ENCODE measurements around the gene CACUL1.
"Not testable (repeated sequence)": the region's sequence is repeated elsewhere in the genome, so short reads cannot be mapped to it uniquely, and the experiment has no call there.

CACUL1 gene

GRCh38 chr10:118671221-118671620 is 83.5 kb downstream of the CACUL1 start:
- H3K27ac ChIP-seq (ENCODE audit: insufficient read depth, low read length, poor library complexity, severe bottlenecking); H3K36me3 ChIP-seq (ENCODE audit: control insufficient read depth, insufficient read depth, low read length); DNase-seq; H3K4me3 ChIP-seq (ENCODE audit: insufficient read depth, low read depth, low read length, poor library complexity, severe bottlenecking); H3K9me3 ChIP-seq (ENCODE audit: control insufficient read depth, low read length); H3K27me3 ChIP-seq (replicated peaks; ENCODE audit: control insufficient read depth, insufficient read depth, low read length, poor library complexity, severe bottlenecking); H3K4me1 ChIP-seq (ENCODE audit: control insufficient read depth, insufficient read depth, low read length, poor library complexity, severe bottlenecking): not testable (repeated sequence)

DNA sequence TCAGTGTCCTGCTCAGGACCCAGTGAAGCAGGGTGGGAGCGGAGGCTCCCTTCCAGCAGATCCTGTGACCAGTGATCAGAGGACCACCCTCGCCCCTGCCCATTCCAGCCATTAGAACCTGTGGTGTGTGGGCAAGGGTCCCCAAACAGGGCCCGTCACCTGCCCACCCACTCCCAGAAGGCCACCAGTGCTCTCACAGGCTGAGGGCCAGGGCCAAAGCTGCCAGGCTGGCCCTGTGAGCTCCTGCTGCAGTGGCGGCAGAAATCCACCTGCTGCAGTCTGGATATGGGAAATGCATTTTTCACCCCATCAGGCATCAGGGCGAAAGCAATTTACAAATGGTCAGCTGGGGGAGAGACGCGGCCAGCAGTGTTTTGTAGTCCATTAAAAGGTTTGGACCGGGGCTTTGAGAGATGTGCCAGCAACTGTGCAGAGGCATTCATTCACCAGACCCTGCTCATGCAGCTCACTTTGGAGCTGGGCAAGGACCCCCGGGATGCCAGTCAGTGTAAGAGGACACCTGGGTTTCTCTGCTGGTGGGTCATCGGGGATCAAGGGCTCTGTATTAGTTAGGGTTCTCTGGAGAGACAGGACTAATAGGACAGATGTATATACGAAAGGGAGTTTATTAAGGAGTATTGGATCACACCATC is 84.2 kb downstream of the CACUL1 start:
- Histone ChIP-seq H3K36me3 (ENCODE audit: control insufficient read depth, insufficient read depth, low read length) (no peaks in the 10 kb centered on the region), H3K4me1 (ENCODE audit: control insufficient read depth, insufficient read depth, low read length, poor library complexity, severe bottlenecking) (no peaks in the 10 kb centered on the region), H3K4me3 (ENCODE audit: insufficient read depth, low read depth, low read length, poor library complexity, severe bottlenecking) (no peak overlapping the region), H3K27ac (ENCODE audit: insufficient read depth, low read length, poor library complexity, severe bottlenecking) (no peak overlapping the region), H3K9me3 (ENCODE audit: control insufficient read depth, low read length) (no peaks in the 10 kb centered on the region), H3K27me3 (replicated peaks; ENCODE audit: control insufficient read depth, insufficient read depth, low read length, poor library complexity, severe bottlenecking) (no peaks in the 10 kb centered on the region)
- DNase-seq, result no peak

- DNase-seq, result no peak
Measured at GRCh38 chr10:118669835-118670234, 84.9 kb downstream of the CACUL1 start.

DNA sequence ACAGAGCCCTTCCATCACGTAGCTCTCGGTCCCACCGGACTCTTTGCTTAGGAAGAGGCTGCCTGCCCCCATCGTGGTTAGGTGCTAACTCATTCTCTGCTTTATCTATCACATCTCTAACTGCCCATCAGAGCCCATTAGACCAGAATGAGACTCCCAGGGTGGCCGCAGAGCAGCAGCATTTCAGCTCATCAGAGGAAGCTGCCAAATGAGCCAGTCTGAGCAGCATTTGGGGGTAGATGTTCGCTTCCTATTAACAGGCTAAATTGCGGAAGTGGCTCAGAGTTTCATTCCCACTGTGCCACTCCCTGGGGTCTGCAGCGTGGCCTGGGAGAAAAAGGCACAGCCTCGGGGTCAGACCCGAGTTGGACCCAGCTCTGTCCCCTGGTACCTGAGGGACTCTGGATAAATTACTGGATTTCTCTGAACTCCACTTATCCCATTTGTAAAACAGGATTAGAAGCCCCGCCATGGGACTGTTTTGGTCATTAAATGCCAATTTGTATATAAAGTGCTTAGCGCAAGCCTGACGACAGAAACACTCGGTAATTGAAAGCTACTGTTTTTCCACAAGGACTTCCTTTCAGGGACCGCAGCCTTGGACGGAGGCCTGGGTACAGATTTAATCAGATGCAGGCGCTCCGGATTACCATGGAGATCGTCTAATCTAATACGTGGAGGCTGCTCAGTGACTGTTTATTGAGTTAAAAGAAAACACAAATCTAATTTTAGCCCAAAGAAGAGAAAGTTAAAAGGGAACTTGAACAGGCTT is 85.6 kb downstream of the CACUL1 start:
- H3K4me1 ChIP-seq (ENCODE audit: control insufficient read depth, insufficient read depth, low read length, poor library complexity, severe bottlenecking), result no peaks in the 10 kb centered on the region
- H3K27me3 ChIP-seq (replicated peaks; ENCODE audit: control insufficient read depth, insufficient read depth, low read length, poor library complexity, severe bottlenecking), result no peaks in the 10 kb centered on the region
- H3K36me3 ChIP-seq (ENCODE audit: control insufficient read depth, insufficient read depth, low read length), result no peaks in the 10 kb centered on the region
- H3K9me3 ChIP-seq (ENCODE audit: control insufficient read depth, low read length), result no peaks in the 10 kb centered on the region
- H3K4me3 ChIP-seq (ENCODE audit: insufficient read depth, low read depth, low read length, poor library complexity, severe bottlenecking), result no peak overlapping the region
- no peak overlapping the region for H3K27ac ChIP-seq (ENCODE audit: insufficient read depth, low read length, poor library complexity, severe bottlenecking)
- DNase-seq, result no peak

More at GRCh38 chr10:118669835-118670234, 84.9 kb downstream of the CACUL1 start:
- no peaks in the 10 kb centered on the region for H3K9me3 ChIP-seq (ENCODE audit: control insufficient read depth, low read length)
- no peaks in the 10 kb centered on the region for H3K4me1 ChIP-seq (ENCODE audit: control insufficient read depth, insufficient read depth, low read length, poor library complexity, severe bottlenecking)
- no peaks in the 10 kb centered on the region for H3K27me3 ChIP-seq (replicated peaks; ENCODE audit: control insufficient read depth, insufficient read depth, low read length, poor library complexity, severe bottlenecking)
- no peaks in the 10 kb centered on the region for H3K36me3 ChIP-seq (ENCODE audit: control insufficient read depth, insufficient read depth, low read length)
- H3K4me3 ChIP-seq (ENCODE audit: insufficient read depth, low read depth, low read length, poor library complexity, severe bottlenecking), result no peak overlapping the region
- H3K27ac ChIP-seq (ENCODE audit: insufficient read depth, low read length, poor library complexity, severe bottlenecking), result no peak overlapping the region

DNA sequence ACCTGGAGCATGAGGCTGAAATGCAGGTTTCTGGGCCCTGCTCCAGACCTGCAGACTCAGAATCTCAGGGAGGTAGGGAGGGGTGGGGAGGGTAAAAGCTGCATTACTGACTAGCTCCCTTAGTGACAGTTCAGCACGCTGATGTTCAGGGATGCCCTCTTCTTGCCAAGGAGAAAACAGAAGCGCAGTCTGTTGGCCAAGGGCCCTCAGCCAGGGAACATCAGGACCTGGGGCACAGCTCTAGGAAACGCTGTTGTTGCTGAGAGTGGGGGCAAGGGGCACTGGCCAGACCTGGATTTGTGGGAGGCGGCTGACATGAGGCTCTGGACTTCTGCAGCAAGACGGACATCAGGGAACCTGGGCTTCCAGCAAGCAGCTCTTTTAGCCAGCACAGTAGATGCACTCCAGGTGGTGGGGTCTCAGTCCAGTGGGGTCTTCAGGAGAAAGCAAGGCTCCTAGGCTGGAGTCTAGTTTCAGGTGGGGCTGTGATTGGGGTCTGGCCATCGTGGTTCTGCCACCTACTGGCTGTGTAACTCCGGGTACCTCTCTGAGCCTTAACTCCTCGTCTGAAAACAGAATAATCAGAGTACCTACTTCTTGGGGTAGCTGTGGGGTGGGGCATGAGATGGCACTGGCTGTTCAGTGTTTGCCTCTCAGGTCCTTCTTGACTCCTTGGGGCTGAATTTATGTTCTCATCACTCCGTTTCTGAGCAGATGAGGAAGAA is 86.4 kb downstream of the CACUL1 start:
- no peaks in the 10 kb centered on the region for H3K9me3 ChIP-seq (ENCODE audit: control insufficient read depth, low read length)
- no peaks in the 10 kb centered on the region for H3K27me3 ChIP-seq (replicated peaks; ENCODE audit: control insufficient read depth, insufficient read depth, low read length, poor library complexity, severe bottlenecking)
- no peak overlapping the region for H3K27ac ChIP-seq (ENCODE audit: insufficient read depth, low read length, poor library complexity, severe bottlenecking)
- no peak for DNase-seq
- H3K36me3 ChIP-seq (ENCODE audit: control insufficient read depth, insufficient read depth, low read length), result no peaks in the 10 kb centered on the region
- peaks cover 1% of the 10 kb centered on the region for H3K4me1 ChIP-seq (ENCODE audit: control insufficient read depth, insufficient read depth, low read length, poor library complexity, severe bottlenecking)
- H3K4me3 ChIP-seq (ENCODE audit: insufficient read depth, low read depth, low read length, poor library complexity, severe bottlenecking), result no peak overlapping the region

- H3K27ac ChIP-seq (ENCODE audit: insufficient read depth, low read length, poor library complexity, severe bottlenecking), result no peak overlapping the region
- H3K36me3 ChIP-seq (ENCODE audit: control insufficient read depth, insufficient read depth, low read length), result no peaks in the 10 kb centered on the region
- no peak overlapping the region for H3K4me3 ChIP-seq (ENCODE audit: insufficient read depth, low read depth, low read length, poor library complexity, severe bottlenecking)
- no peaks in the 10 kb centered on the region for H3K27me3 ChIP-seq (replicated peaks; ENCODE audit: control insufficient read depth, insufficient read depth, low read length, poor library complexity, severe bottlenecking)
- H3K9me3 ChIP-seq (ENCODE audit: control insufficient read depth, low read length), result no peaks in the 10 kb centered on the region
- DNase-seq, result no peak
- H3K4me1 ChIP-seq (ENCODE audit: control insufficient read depth, insufficient read depth, low read length, poor library complexity, severe bottlenecking), result peaks cover 8% of the 10 kb centered on the region
Measured at GRCh38 chr10:118667732-118668131, 87.0 kb downstream of the CACUL1 start.

GRCh38 chr10:118666350-118666749 is 88.4 kb downstream of the CACUL1 start:
- H3K27ac ChIP-seq (ENCODE audit: insufficient read depth, low read length, poor library complexity, severe bottlenecking), result no peak overlapping the region

DNA sequence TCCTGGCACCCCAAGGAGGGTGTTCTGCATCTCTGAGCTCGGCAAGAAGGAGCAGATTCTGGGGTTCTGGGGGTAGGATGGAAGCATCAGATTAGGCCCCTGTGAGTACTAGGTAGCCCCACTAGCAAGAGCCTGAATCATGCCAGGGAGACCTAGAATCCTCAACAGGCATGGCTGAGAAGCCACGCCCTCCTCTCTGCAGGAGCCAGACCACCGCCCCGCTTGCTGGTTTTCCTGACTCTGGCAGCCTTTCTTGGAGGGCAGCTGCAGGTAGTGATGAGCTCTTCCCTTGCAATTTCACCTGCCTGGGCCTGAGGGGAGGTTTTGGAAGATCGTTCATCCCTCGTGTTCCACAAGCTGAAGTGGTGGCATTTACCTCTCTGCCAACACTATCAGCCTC is 90.4 kb downstream of the CACUL1 start:
- DNase-seq, result no peak
- Histone ChIP-seq H3K27me3 (replicated peaks; ENCODE audit: control insufficient read depth, insufficient read depth, low read length, poor library complexity, severe bottlenecking) (no peaks in the 10 kb centered on the region), H3K4me3 (ENCODE audit: insufficient read depth, low read depth, low read length, poor library complexity, severe bottlenecking) (no peak overlapping the region), H3K36me3 (ENCODE audit: control insufficient read depth, insufficient read depth, low read length) (no peaks in the 10 kb centered on the region), H3K9me3 (ENCODE audit: control insufficient read depth, low read length) (no peaks in the 10 kb centered on the region), H3K4me1 (ENCODE audit: control insufficient read depth, insufficient read depth, low read length, poor library complexity, severe bottlenecking) (peaks cover 12% of the 10 kb centered on the region), H3K27ac (ENCODE audit: insufficient read depth, low read length, poor library complexity, severe bottlenecking) (no peak overlapping the region)

More at GRCh38 chr10:118666350-118666749, 88.4 kb downstream of the CACUL1 start:
- no peaks in the 10 kb centered on the region for H3K9me3 ChIP-seq (ENCODE audit: control insufficient read depth, low read length)
- no peak for DNase-seq
- peaks cover 10% of the 10 kb centered on the region for H3K4me1 ChIP-seq (ENCODE audit: control insufficient read depth, insufficient read depth, low read length, poor library complexity, severe bottlenecking)
- no peaks in the 10 kb centered on the region for H3K36me3 ChIP-seq (ENCODE audit: control insufficient read depth, insufficient read depth, low read length)
- no peak overlapping the region for H3K4me3 ChIP-seq (ENCODE audit: insufficient read depth, low read depth, low read length, poor library complexity, severe bottlenecking)
- H3K27me3 ChIP-seq (replicated peaks; ENCODE audit: control insufficient read depth, insufficient read depth, low read length, poor library complexity, severe bottlenecking), result no peaks in the 10 kb centered on the region

DNA sequence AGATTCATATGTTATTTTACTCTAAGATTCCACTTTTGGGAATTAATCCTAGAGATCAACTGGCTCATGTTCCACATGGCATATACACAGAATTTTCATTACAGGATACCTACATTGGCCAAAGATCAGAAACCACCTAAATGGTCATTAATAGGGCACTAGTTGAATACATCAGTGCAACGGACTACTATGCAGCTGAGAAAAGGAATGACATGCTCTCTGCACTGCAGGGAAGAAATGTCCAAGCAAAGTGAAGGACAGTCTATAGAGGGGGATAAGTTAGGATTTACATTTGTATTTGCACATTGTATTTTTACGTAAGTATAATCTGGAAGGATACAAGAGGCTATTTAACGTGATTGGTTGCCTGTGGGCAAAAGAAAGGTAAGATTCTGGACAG is 91.6 kb downstream of the CACUL1 start:
- no peak overlapping the region for H3K27ac ChIP-seq (ENCODE audit: insufficient read depth, low read length, poor library complexity, severe bottlenecking)
- no peak for DNase-seq
- H3K4me3 ChIP-seq (ENCODE audit: insufficient read depth, low read depth, low read length, poor library complexity, severe bottlenecking), result no peak overlapping the region
- H3K9me3 ChIP-seq (ENCODE audit: control insufficient read depth, low read length), result no peaks in the 10 kb centered on the region
- no peaks in the 10 kb centered on the region for H3K27me3 ChIP-seq (replicated peaks; ENCODE audit: control insufficient read depth, insufficient read depth, low read length, poor library complexity, severe bottlenecking)
- peaks cover 23% of the 10 kb centered on the region for H3K4me1 ChIP-seq (ENCODE audit: control insufficient read depth, insufficient read depth, low read length, poor library complexity, severe bottlenecking)
- no peaks in the 10 kb centered on the region for H3K36me3 ChIP-seq (ENCODE audit: control insufficient read depth, insufficient read depth, low read length)

All from effector memory CD4-positive, alpha-beta T cell (primary cell).